GM18498 (cell line): Measurements from ENCODE around the gene MALT1.

Source experiments
- ATAC-seq: cut with Tn5 transposase; IDR thresholded peaks from one replicate; pipeline ENCODE4 v1.9.1; 2021; ENCODE audit warnings: mild to moderate bottlenecking, moderate library complexity; ENCODE audit not compliant: unreplicated experiment

The MALT1 gene

GRCh38 chr18:58690259-58690658, 19.0 kb downstream of the MALT1 start:
- ATAC-seq, result no peak

DNA sequence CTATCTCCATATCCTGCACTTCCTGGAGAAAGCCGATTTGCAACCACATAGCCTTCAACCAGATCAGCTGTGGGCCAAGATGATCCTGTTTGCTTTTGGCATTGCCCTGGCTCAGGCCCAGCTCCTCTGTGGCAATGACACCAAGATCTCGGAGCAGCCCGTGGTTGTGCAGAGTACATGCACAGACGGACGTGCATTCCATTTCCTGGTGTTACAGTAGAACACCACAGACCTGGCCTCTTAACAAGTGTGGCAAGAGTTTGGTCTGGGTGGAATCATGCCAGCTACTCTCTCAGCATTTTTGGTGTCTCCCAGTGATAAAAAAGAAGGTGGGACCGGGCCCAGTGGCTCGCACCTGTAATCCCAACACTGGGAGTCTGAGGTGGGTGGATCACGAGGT, 20.0 kb downstream of the MALT1 start:
- no peak for ATAC-seq

GRCh38 chr18:58692422-58693185, 21.3 kb downstream of the MALT1 start:
- no peak for ATAC-seq

GRCh38 chr18:58694221-58694620, 23.0 kb downstream of the MALT1 start:
- no peak for ATAC-seq

DNA sequence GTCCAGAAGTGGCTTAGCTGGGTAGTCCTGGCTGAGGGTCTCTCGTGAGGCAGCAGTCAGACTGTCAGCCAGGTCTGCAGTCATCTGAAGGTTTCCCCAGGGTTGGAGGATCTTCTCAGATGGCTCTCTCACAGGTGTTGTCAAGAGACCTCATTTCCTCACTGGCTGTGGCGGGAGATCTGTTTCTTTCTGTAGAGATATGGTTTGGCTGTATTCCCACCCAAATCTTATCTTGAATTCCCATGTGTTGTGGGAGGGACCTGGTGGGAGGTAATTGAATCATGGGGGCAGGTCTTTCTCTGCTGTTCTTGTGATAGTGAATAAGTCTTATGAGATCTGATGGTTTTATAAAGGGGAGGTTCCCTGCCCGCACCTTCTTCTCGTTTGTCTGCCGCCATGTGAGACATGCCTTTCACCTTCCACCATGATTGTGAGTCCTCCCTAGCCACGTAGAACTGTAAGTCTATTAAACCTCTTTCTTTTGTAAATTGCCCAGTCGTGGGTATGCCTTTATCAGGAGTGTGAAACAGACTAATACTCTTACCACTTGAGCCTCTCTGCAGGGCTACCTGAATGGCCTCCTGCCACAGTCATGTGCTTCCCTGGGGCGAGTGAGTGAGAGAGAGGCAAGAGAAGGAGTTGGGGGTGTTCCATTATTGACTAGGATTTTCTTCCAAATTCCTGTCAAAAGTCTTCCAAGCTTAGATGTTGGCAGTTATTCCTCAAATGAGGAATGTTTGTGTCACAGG, 23.6 kb downstream of the MALT1 start:
- ATAC-seq, result no peak

GRCh38 chr18:58695772-58696171, 24.5 kb downstream of the MALT1 start:
- no peak for ATAC-seq

- no peak for ATAC-seq
These were observed 25.9 kb downstream of the MALT1 start for GRCh38 chr18:58697146-58697545.

DNA sequence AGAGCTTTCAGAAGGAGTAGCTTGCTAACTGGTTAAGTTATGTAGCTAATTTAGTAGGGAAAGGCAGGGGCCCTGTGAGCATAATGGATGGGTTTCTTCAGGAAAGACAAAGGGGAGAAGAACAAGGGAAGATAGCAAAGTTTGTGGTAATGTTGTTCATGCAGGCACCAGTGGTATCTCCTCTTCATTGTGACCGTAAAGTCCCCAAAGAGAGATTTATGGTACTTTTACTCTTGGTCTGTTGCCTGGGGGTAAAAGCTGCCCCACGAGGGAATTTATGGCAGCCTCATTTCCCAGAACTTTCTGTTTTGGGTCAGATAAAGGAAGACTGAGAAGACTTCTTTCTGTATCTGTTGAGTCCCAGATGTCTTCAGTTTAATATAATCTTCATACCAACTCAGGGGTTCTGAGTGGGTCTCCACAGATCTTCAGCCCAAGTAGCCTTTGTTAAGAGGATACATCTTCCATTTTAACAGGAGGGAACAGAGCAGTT, 27.5 kb downstream of the MALT1 start:
- no peak for ATAC-seq

GRCh38 chr18:58699551-58699950, 28.3 kb downstream of the MALT1 start:
- no peak for ATAC-seq

DNA sequence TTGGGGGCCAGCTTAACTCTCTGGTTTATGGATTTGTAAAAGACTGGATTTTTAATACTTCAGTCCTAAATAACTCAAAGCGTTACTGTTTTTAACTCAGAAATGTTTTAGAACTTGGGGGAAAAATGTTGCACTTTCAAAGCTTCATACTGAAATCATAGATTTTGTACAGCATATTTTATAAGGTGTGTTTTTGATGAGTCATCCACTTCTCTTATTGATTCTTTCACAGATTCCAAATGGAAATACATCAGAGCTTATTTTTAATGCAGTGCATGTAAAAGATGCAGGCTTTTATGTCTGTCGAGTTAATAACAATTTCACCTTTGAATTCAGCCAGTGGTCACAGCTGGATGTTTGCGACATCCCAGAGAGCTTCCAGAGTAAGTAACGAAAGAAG, 28.9 kb downstream of the MALT1 start:
- no peak for ATAC-seq

- ATAC-seq, result no peak
These were observed 41.7 kb downstream of the MALT1 start for GRCh38 chr18:58712930-58713329.

- ATAC-seq, result no peak
These were observed 43.0 kb downstream of the MALT1 start for GRCh38 chr18:58714259-58714658.

DNA sequence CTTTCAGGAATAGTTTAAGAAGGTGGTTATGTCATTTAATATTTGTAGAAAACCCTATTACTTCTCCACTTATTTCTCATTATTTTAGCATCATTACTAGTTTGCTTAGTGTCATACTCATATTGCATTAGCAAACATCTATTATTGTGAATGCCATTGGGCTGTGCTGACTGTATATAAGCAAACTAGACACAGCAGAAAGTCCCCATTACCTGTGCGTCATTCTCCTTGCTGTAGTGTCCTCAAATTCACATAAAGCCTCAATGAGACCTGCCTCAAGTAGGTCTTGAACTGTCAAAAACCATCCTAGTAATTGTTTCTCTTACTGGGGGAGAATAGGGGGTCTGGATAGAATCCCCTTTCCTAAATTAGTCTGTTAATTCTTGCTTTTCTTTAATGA, 43.6 kb downstream of the MALT1 start:
- ATAC-seq, result no peak

GRCh38 chr18:58715540-58715939, 44.3 kb downstream of the MALT1 start:
- no peak for ATAC-seq

DNA sequence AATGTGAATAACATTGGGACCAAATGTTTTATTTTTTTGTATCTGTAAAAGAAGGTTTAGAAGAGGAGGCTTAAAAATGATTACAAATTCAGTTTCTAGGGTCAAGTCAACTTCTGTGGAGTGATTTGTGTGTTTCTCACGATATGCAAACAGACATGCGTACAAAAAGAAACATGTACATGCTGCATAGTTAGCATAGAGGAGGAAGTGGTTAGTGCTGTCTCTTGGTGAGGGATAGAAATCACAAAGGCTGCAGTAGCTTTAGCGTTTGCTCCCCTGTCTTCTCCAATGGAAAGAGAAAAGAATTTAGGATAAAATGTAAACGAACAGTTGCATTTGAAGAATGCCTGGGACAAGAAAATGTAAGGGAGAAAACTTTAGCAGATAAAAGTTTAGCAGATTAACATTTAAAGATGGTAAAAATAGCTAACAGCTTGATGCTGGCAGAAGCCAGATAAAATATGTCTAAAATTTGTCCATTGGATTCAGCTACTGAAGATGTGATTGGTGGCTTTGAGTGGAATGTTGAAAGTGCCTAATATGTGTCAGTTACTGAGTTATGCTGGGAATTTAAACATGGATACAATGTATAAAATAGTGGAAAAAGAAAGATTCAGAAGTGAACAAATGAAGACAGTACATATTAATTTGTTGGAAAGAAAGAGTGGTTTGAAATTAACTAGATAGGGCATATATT, 44.9 kb downstream of the MALT1 start:
- ATAC-seq, result peak; percentile 66

DNA sequence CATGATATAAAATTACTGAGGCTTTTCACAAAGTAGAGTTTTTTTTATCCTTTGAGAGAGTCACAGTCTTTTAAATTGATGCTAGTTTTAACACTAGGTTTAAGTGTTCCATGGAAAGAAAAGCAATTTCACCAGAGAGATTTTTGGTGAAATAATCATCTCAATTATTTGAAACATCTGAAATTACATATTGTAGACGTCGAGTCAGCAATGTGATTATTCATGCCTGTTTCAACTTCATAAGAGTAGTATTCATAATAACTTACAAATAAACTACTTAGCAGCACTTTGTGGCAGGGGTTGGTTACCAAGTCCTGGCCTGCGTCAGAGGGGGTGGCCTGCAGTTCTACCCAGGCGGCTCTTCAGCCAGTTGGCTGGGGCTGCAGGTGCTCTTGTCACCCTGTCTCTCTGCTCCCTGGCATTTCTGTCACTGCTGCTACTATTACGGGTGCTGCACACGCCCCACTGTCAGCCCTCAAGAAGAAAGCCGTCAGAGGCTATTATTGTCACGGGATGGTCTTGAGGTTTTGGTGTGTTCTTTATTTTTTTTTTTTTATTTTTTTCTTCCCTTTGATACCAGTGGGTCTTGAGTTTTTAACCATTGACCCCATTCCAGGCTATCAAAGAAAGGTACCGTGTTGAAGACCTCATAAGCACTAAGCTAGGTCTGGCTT, 50.4 kb downstream of the MALT1 start:
- no peak for ATAC-seq

GRCh38 chr18:58723810-58724602, 52.7 kb downstream of the MALT1 start:
- no peak for ATAC-seq

DNA sequence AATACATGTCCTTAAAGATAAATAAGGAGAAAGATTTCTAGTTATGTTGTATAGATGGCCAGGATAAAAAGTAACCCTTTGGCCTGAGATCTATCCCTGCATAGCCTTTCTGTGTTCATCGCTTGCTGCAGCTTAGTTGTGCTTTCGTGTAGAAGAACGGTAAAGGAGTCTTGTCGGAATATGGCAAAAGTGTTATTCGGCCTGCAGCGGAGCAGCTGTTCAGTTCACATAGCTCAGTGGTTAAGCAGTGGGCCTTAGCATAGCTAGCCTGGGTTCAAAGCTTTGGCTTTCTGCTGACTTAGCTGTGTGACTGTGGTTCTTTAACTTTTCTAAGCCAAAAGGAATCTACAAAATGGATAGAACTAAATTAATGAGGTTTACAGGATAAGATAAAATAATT, 55.4 kb downstream of the MALT1 start:
- ATAC-seq, result no peak

DNA sequence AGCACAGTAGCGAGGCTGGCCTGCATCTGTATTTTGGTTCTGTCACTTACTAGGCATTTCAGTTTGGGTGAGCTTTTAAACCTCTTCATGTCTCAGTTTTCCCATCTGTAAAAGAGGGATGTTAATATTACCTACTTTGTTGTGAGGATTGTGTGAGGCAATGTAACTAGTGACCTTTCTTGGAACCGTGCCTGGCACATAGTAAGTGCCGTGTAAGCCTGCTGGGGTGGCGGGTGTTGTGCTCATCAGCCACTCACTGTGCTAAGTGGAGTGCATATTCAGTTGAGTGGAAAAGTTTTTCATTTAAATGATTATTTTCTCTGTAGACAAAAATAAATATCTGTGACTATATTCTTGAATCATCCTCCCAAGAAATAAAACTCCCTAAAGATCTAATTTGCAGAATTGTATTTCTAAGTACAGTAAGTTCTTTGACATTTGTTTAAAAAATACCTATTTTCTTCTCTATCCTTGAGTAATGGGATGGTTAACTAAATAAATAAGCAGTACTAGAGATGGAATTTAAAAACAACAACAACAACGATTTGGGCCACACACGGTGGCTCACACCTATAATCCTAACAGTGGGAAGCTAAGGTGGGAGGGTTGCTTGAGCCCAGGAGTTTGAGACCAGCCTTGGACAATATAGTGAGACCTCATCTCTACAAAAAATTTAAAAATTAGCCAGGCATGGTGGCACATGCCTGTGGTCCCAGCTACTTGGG, 56.7 kb downstream of the MALT1 start:
- no peak for ATAC-seq

GRCh38 chr18:58728719-58729118, 57.5 kb downstream of the MALT1 start:
- ATAC-seq, result no peak
